Measurements from ENCODE around the gene HSPA1A.

Gene HSPA1A

GRCh38 chr6:31842053-31842452, 26.7 kb downstream of the HSPA1A start:
- TF ChIP-seq, protein P1, sequence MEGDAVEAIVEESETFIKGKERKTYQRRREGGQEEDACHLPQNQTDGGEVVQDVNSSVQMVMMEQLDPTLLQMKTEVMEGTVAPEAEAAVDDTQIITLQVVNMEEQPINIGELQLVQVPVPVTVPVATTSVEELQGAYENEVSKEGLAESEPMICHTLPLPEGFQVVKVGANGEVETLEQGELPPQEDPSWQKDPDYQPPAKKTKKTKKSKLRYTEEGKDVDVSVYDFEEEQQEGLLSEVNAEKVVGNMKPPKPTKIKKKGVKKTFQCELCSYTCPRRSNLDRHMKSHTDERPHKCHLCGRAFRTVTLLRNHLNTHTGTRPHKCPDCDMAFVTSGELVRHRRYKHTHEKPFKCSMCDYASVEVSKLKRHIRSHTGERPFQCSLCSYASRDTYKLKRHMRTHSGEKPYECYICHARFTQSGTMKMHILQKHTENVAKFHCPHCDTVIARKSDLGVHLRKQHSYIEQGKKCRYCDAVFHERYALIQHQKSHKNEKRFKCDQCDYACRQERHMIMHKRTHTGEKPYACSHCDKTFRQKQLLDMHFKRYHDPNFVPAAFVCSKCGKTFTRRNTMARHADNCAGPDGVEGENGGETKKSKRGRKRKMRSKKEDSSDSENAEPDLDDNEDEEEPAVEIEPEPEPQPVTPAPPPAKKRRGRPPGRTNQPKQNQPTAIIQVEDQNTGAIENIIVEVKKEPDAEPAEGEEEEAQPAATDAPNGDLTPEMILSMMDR (conservative IDR thresholded peaks at IDR 0.05; ENCODE audit: low read depth, low read length), result no peak
- Histone ChIP-seq H3K9ac (no peak overlapping the region), H3K4me3 (IDR thresholded peaks at IDR 0.05; ENCODE audit: insufficient read depth, low read depth, low read length) (no peak overlapping the region), H3K79me2 (ENCODE audit: insufficient read depth, low read depth) (peaks cover 15% of the 10 kb centered on the region), H3K4me2 (no peak overlapping the region), H2AFZ (ENCODE audit: low read depth) (no peak overlapping the region), H4K20me1 (ENCODE audit: insufficient read depth) (peaks cover 27% of the 10 kb centered on the region), H3K4me1 (ENCODE audit: low read depth, poor library complexity, severe bottlenecking) (peaks cover 41% of the 10 kb centered on the region), H3K27ac (no peak overlapping the region), H3K27me3 (ENCODE audit: insufficient read depth, low read depth) (no peaks in the 10 kb centered on the region), H3K36me3 (ENCODE audit: insufficient read depth) (peaks cover 11% of the 10 kb centered on the region; the same call in 1 of the 2 replicates)

GRCh38 chr6:31844507-31844906, 29.2 kb downstream of the HSPA1A start:
- Histone ChIP-seq H2AFZ (ENCODE audit: low read depth) (no peak overlapping the region), H3K27me3 (ENCODE audit: insufficient read depth, low read depth) (no peaks in the 10 kb centered on the region), H3K4me3 (IDR thresholded peaks at IDR 0.05; ENCODE audit: insufficient read depth, low read depth, low read length) (no peak overlapping the region), H3K9ac (no peak overlapping the region), H3K4me1 (ENCODE audit: low read depth, poor library complexity, severe bottlenecking) (peaks cover 18% of the 10 kb centered on the region), H3K4me2 (no peak overlapping the region), H4K20me1 (ENCODE audit: insufficient read depth) (0 out of 2 replicates have a peak, but pooled peaks cover 3% of the 10 kb centered on the region), H3K79me2 (ENCODE audit: insufficient read depth, low read depth) (no peaks in the 10 kb centered on the region; the same call in 1 of the 2 replicates), H3K36me3 (ENCODE audit: insufficient read depth) (no peaks in the 10 kb centered on the region; the same call in 1 of the 2 replicates), H3K27ac (no peak overlapping the region)
- TF ChIP-seq, protein P1 (conservative IDR thresholded peaks at IDR 0.05; ENCODE audit: low read depth, low read length), result no peak

DNA sequence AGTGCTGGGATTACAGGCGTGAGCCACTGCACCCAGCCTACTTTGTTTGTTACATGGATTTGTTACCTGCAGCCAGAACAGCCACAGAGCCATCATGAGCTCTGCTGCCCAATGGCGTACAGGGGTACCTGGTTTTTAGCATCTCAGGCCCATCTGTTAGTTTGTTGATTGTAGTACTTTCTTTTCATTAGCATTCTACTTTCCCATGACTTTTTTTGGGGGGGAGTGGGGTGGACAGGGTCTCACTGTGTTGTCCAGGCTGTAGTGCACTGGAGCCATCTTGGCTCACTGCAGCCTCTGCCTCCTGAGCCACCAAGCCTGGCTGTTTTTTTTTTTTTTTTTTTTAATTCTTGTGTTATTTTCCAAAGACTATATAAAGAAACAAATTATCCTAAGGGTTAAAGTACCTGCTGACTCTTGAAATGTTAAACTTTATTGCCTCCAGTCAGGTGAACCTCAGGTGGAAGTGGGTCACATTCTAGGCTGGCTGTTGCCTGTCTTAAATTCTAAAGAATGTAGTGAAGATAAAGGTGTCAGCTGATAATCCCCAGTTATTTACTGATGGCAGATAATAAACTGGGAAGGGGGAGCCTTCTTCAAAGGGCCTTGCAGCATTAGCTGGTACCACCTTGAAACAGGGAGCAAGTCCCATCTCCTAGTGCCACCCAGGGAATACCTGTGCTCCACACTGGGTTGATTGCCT, 32.1 kb downstream of the HSPA1A start:
- Histone ChIP-seq H3K4me3 (IDR thresholded peaks at IDR 0.05; ENCODE audit: insufficient read depth, low read depth, low read length) (no peak overlapping the region), H3K9ac (no peak overlapping the region), H2AFZ (ENCODE audit: low read depth) (no peak overlapping the region), H3K4me1 (ENCODE audit: low read depth, poor library complexity, severe bottlenecking) (no peaks in the 10 kb centered on the region), H4K20me1 (ENCODE audit: insufficient read depth) (no peaks in the 10 kb centered on the region), H3K27ac (no peak overlapping the region), H3K36me3 (ENCODE audit: insufficient read depth) (no peaks in the 10 kb centered on the region), H3K27me3 (ENCODE audit: insufficient read depth, low read depth) (no peaks in the 10 kb centered on the region), H3K79me2 (ENCODE audit: insufficient read depth, low read depth) (no peaks in the 10 kb centered on the region), H3K4me2 (no peak overlapping the region)
- TF ChIP-seq, protein P1 (conservative IDR thresholded peaks at IDR 0.05; ENCODE audit: low read depth, low read length), result no peak

DNA sequence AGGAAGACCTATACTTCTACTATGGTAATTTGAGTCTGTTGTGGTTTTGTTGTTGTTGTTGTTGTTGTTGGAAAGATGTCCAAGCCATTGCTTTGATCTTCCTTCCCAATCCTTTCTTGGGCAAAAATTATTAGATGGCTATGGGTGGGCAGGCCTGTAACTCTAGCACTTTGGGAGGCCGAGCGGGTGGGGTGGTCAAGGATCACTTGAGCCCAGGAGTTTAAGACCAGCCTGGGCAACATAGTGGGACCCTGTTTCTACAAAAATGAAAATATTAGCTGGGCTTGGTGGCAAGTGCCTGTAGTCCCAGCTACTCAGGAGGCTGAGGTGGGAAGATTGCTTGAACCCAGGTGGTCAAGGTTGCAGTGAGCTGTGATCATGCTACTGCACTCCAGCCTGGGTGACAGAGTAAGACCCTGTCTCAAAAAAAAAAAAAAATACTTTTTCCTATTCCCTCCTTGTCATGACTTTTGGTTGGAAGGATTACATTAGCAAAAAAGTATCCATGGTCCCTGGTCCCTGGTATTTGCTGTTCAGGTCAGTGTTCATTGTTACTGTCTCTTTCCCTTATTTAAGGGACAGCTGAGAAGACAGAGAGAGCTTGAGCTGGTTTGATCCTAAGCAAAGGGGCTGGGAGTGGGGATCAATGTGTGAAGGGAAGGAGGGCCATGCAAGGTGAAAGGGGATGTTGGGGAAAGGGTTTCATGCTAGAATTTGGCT, 35.6 kb downstream of the HSPA1A start:
- Histone ChIP-seq H4K20me1 (ENCODE audit: insufficient read depth) (no peaks in the 10 kb centered on the region), H3K4me1 (ENCODE audit: low read depth, poor library complexity, severe bottlenecking) (no peaks in the 10 kb centered on the region), H3K36me3 (ENCODE audit: insufficient read depth) (no peaks in the 10 kb centered on the region), H2AFZ (ENCODE audit: low read depth) (no peak overlapping the region), H3K79me2 (ENCODE audit: insufficient read depth, low read depth) (no peaks in the 10 kb centered on the region), H3K4me2 (no peak overlapping the region), H3K9ac (no peak overlapping the region), H3K4me3 (IDR thresholded peaks at IDR 0.05; ENCODE audit: insufficient read depth, low read depth, low read length) (no peak overlapping the region), H3K27ac (no peak overlapping the region), H3K27me3 (ENCODE audit: insufficient read depth, low read depth) (no peaks in the 10 kb centered on the region)
- TF ChIP-seq, protein P1 (conservative IDR thresholded peaks at IDR 0.05; ENCODE audit: low read depth, low read length), result no peak
